GM20431 (cell line): Measurements from ENCODE around the gene MPLKIP.
"Not testable (repeated sequence)": the region's sequence is repeated elsewhere in the genome, so short reads cannot be mapped to it uniquely, and the experiment has no call there.

Experiments used
- in situ Hi-C: fragments of 300-500 bp; cut with MseI, MboI; formaldehyde crosslinking; loops from one replicate; pipeline ENCODE4 v1.15.0; 2020; ENCODE audit warnings: low sequenced_read_pairs; ENCODE audit not compliant: unreplicated experiment

The MPLKIP gene

DNA sequence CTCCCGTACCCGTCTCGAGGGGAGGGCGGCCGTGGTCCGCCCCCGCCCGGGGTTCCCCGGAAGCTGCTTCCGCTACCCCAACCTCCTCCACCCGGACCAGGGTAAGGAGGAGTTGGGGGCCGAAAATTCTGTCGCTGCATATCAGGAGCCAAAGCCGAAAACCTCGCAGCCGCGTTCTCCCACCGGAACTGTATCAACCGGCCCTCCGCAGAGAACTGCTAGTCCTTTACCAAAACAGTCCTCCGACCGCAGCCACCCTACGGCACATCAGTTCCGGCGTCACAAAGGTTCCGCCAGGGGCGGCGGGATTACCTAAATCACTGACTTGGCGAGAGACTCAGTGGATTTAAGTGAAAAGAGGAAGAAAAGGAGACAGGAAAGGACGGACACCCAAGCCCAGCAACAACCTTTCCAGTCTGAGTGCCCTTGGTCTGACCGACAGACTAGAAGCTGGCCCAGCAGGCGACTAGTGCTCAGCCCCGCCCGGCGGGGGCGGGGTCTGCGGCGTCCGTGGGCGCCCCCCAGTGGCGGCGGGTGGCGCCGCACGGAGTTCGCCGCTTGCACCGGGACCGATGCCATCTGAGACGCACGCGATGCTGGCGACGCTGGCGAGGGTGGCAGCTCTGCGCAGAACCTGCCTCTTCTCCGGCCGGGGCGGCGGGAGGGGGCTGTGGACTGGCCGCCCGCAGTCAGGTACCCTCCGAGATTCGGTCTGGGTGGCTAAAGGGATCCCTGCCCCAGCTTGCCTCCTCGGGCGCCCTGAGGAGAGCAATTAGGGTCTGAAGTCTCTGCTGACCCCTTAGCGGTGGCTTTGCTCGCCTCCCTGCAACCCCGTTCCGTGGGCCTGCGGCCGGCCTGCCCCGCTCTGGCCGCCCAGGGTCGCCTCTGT is at the start of gene MPLKIP, which contains the start of gene SUGCT:
TSS of gene MPLKIP (minus strand) at position 195 of the 889 bp plus-strand sequence. CDS start at position 140, 55 bp downstream.
TSS of gene SUGCT (plus strand) at position 578 of the 889 bp plus-strand sequence.
- in situ Hi-C loops, result no loop called here

DNA sequence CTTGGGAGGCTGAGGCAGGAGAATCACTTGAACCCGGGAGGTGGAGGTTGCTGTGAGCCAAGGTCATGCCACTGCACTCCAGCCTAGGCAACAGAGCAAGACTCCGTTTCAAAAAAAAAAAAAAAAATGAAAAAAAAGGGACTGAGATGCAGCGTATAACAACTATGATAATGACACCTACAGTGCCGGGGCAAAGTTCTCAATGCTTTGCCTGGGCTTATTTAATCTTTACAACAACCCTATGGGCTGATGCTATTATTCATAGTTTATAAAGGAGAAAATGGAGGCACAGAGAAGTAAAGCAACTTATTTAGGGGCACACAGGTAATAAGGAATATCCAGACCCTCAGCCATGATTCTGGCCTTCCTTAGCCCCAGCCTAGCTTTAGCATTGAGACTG is 48.0 kb upstream of the MPLKIP start:
- in situ Hi-C loops, result no loop called here

GRCh38 chr7:40177071-40177470 is 42.6 kb upstream of the MPLKIP start:
- in situ Hi-C loops, result no loop called here

- in situ Hi-C loops, result no loop called here
These were observed 41.5 kb upstream of the MPLKIP start for GRCh38 chr7:40175725-40176510.

- in situ Hi-C loops, result not testable (repeated sequence)
These were observed 40.8 kb upstream of the MPLKIP start for GRCh38 chr7:40175256-40175655.

- in situ Hi-C loops, result not testable (repeated sequence)
These were observed 38.7 kb upstream of the MPLKIP start for GRCh38 chr7:40173121-40173520.

DNA sequence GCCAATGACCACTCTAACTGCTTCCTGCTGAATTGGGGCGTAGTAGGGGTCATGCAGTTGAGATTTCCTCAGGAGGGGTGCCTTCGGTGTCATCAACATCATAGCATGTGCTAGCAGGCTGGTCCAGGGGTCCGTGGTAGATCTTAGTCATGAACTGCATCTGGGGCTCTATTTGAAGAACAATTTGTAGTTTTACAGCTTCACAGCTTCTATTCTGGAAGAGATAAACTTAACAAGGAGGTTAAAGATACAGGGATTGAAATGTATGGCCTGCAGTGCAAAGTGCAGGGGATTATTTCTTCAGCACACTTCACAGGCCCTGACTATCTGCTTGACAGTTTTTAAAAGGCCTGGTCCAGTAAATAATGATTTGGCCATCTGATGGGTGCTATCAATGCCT is 33.8 kb upstream of the MPLKIP start:
- in situ Hi-C loops, result not testable (repeated sequence)

DNA sequence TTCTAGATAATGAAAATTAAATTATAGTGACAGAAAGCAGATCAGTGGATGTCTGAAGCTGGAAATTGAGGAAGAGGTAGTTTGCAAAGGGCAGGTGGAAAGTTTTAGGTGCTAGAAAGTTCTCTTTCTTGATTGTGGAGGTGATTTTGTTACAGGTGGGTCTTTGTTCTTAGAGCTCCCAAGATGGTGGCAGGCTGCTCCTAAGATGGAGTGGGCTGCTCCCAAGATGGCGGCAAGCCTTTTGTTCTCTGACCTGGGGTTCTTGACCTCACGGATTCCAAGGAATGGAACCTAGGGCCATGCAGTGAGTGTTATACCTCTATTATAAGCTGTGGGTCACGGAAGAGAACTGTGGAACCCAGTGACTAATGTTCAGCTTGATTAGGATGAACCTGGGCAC is 32.9 kb upstream of the MPLKIP start:
- in situ Hi-C loops, result no loop called here

DNA sequence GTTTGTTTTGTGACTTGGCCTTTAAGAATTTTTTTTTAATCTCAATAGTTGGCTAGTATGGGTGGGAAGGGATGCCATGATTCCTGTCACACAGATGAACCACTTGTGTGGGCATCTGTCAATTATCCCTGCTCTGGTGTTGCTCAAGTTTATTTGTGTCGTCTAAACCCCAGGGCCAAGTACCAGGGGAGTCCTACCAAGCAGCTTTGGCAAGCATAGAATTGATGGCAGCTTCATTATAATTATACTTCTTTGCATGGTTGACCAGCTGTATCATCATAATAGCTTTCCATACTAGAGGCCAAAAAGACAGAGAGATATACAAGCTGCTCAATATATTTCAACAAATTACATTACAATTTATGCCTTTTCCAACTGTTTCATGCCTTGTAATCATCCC is 30.8 kb upstream of the MPLKIP start:
- in situ Hi-C loops, result no loop called here

DNA sequence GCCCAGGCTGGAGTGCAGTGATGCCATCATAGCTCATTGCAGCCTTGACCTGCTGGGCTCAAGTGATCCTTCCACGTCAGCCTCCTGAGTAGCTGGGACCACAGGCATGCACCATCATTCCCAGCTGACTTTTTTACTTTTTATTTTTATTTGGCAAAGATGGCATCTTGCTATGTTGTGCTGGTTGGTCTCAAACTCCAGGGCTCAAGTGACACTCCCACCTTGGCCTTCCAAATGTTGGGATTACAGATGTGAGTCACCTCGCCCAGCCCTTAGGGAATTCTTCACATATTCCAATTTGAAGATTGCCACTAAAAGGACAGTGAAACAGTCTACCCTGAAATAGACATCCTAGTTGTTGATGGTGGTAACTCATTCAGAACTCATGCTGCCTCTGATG is 28.1 kb upstream of the MPLKIP start:
- in situ Hi-C loops, result no loop called here

DNA sequence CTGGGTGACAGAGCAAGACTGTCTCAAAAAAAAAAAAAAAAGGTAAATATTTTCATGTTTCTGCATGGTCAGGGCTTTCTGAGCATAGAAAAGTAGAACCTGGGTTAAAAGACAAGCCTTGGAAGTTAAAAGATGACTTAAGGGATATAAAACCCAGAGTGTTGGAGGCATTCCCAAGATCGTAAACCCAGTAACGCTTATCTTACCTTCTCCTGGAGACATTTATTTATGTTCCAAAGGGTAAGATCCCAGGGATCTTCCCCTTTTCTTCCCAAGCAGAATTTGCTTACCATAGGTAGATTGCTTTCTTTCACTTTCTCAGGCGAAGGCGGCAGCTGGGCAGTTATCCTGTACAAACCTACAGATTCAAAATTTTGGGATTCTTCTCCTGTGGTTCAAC is 22.6 kb upstream of the MPLKIP start:
- in situ Hi-C loops, result no loop called here

GRCh38 chr7:40151504-40151903 is 17.1 kb upstream of the MPLKIP start:
- in situ Hi-C loops, result no loop called here

GRCh38 chr7:40148671-40149070 is 14.2 kb upstream of the MPLKIP start:
- in situ Hi-C loops, result no loop called here

DNA sequence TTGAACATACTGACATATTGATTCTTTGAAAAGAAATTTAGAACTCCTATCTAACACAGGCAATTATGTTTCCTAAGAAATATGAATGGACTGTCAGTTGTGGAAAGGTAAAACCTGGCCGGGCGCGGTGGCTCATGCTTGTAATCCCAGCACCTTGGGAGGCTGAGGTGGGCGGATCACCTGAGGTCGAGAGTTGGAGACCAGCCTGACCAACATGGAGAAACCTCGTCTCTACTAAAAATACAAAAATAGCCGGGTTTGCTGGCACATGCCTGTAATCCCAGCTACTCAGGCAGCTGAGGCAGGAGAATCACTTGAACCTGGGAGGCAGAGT is 13.8 kb upstream of the MPLKIP start:
- in situ Hi-C loops, result not testable (repeated sequence)

- in situ Hi-C loops, result no loop called here
These were observed 13.2 kb upstream of the MPLKIP start for GRCh38 chr7:40147371-40148246.

- in situ Hi-C loops, result not testable (repeated sequence)
These were observed 11.2 kb upstream of the MPLKIP start for GRCh38 chr7:40145596-40146130.

GRCh38 chr7:40141916-40142315 is 7.5 kb upstream of the MPLKIP start:
- in situ Hi-C loops, result not testable (repeated sequence)

DNA sequence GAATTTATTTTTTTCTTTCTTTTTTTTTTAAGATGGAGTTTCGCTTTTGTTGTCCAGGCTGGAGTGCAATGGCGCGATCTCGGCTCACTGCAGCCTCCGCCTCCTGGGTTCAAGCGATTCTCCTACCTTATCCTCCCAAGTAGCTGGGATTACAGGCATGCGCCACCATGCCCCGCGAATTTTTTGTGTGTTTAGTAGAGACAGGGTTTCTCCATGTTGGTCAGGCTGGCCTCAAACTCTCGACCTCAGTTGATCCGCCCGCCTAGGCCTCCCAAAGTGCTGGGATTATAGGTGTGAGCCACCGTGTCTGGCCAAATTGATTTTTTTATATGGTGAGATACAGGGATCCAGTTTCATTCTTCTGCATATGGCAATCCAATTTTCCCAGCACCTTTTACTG is 5.5 kb upstream of the MPLKIP start:
- in situ Hi-C loops, result not testable (repeated sequence)

DNA sequence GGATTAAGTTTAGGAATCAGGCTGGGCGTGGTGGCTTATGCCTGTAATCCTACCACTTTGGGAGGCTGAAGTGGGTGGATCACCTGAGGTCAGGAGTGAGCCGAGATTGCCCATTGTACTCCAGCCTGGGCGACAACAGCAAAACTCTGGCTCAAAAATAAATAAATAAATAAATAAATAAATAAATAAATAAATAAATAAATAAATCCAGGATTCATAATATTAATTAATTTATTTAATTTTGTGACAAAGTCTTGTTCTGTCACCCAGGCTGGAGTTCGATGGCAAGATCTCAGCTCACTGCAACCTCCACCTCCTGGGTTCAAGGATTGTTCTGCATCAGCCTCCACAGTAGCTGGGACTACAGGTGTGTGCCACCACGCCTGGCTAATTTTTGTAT is 4.6 kb upstream of the MPLKIP start:
- in situ Hi-C loops, result no loop called here

- in situ Hi-C loops, result no loop called here
These were observed 3.1 kb upstream of the MPLKIP start for GRCh38 chr7:40137563-40137962.
